IMR-90 (cell line): ENCODE data around the gene KCNT2. TPM values are rescaled to one million over a fixed set of nuclear protein-coding genes. Genes with fewer than 3 reads are reported as not detected.

Experiments
- ATAC-seq: fragments of 200-7000 bp; cut with Tn5 transposase; 2 replicates; pipeline ENCODE4 v1.9.1; 2020; ENCODE audit warnings: low read depth, mild to moderate bottlenecking, moderate library complexity
- BruUV-seq: library from RNA; stranded (reverse); fragments of 400-500 nt; replicated peaks from 2 replicates; lab custom pipeline; 2021; lab: Mats Ljungman, UMichigan
- CTCF ChIA-PET: fragments of 300-600 bp; formaldehyde crosslinking; extraction: SDS; loops from one replicate; lab custom pipeline; 2021; ENCODE audit warnings: antibody characterized with exemption; lab: Yijun Ruan, JAX
- POLR2A ChIA-PET: fragments of 300-600 bp; sonication (Branson Sonifier 250); formaldehyde crosslinking; loops from one replicate; lab custom pipeline; 2022; ENCODE audit warnings: antibody characterized with exemption; ENCODE audit not compliant: unreplicated experiment; lab: Charles Lee
- DNase-seq: peaks from one replicate; pipeline ENCODE4 v3.0.0; 2013
- H2AFZ ChIP-seq: replicated peaks from 2 replicates; pipeline ENCODE3; 2013; ENCODE audit warnings: low read length, mild to moderate bottlenecking; ENCODE audit not compliant: poor library complexity
- H2AK5ac ChIP-seq: 2 replicates; pipeline ENCODE4 v1.6.1; 2013; ENCODE audit warnings: low read depth, low read length, inconsistent platforms
- H2AK9ac ChIP-seq: replicated peaks from 2 replicates; pipeline ENCODE3; 2013; ENCODE audit warnings: mild to moderate bottlenecking, low read depth, low read length, moderate library complexity; ENCODE audit not compliant: poor library complexity
- H2BK120ac ChIP-seq: 2 replicates; pipeline ENCODE4 v1.6.1; 2013; ENCODE audit warnings: low read depth, low read length, inconsistent platforms
- H2BK15ac ChIP-seq: 3 replicates; pipeline ENCODE4 v1.6.1; 2013; ENCODE audit warnings: low read depth, low read length, inconsistent platforms
- H2BK20ac ChIP-seq: 2 replicates; pipeline ENCODE4 v1.6.1; 2013; ENCODE audit warnings: low read depth, mild to moderate bottlenecking, inconsistent platforms, low read length, moderate library complexity
- H2BK5ac ChIP-seq: 2 replicates; pipeline ENCODE4 v1.6.1; 2013; ENCODE audit warnings: mild to moderate bottlenecking, low read depth, low read length, inconsistent platforms; ENCODE audit not compliant: poor library complexity, severe bottlenecking
- H3K14ac ChIP-seq: replicated peaks from 2 replicates; pipeline ENCODE4 v1.6.1; 2013; ENCODE audit warnings: low read depth, low read length, inconsistent platforms
- H3K18ac ChIP-seq: 2 replicates; pipeline ENCODE4 v1.6.1; 2013; ENCODE audit warnings: low read depth, low read length, control low read depth
- H3K23ac ChIP-seq: 2 replicates; pipeline ENCODE4 v1.6.1; 2013; ENCODE audit warnings: low read depth, low read length, inconsistent platforms
- H3K27ac ChIP-seq: 2 replicates; pipeline ENCODE4 v1.5.1; 2013; ENCODE audit warnings: mild to moderate bottlenecking, control low read depth, low read length; ENCODE audit not compliant: insufficient read depth
- H3K27me3 ChIP-seq: 2 replicates; pipeline ENCODE4 v1.6.1; 2013; ENCODE audit warnings: low read length; ENCODE audit not compliant: control insufficient read depth, insufficient read depth
- H3K36me3 ChIP-seq: 2 replicates; pipeline ENCODE4 v1.6.1; 2013; ENCODE audit warnings: low read length, mixed read lengths; ENCODE audit not compliant: control insufficient read depth, insufficient read depth
- H3K4ac ChIP-seq: 2 replicates; pipeline ENCODE4 v1.6.1; 2013; ENCODE audit warnings: low read depth, low read length, inconsistent platforms
- H3K4me1 ChIP-seq: 2 replicates; pipeline ENCODE4 v1.6.1; 2013; ENCODE audit warnings: low read length, mixed read lengths; ENCODE audit not compliant: control insufficient read depth, insufficient read depth
- H3K4me2 ChIP-seq: 2 replicates; pipeline ENCODE4 v1.6.1; 2013; ENCODE audit warnings: low read depth, mild to moderate bottlenecking, control low read depth, low read length, moderate library complexity
- H3K4me3 ChIP-seq: 2 replicates; pipeline ENCODE4 v1.5.1; 2013; ENCODE audit warnings: low read depth, mild to moderate bottlenecking, control low read depth, low read length, moderate library complexity; ENCODE audit not compliant: insufficient read depth
- H3K56ac ChIP-seq: 2 replicates; pipeline ENCODE4 v1.6.1; 2013; ENCODE audit warnings: low read length, inconsistent platforms; ENCODE audit not compliant: insufficient read depth; ENCODE audit errors: extremely low read depth
- H3K79me1 ChIP-seq, 2 experiments: 2 replicates each; pipeline ENCODE4 v1.6.1; 2013; ENCODE audit warnings: low read length in 2 of 2, inconsistent platforms in 1 of 2, low read depth in 1 of 2
- H3K9ac ChIP-seq: 2 replicates; pipeline ENCODE4 v1.6.1; 2013; ENCODE audit warnings: low read depth, low read length, control low read depth
- H3K9me1 ChIP-seq: 2 replicates; pipeline ENCODE4 v1.6.1; 2013; ENCODE audit warnings: low read length, inconsistent platforms; ENCODE audit not compliant: insufficient read depth
- H3K9me3 ChIP-seq: 2 replicates; pipeline ENCODE4 v1.6.1; 2013; ENCODE audit warnings: low read length; ENCODE audit not compliant: control insufficient read depth, insufficient read depth
- H4K20me1 ChIP-seq: 2 replicates; pipeline ENCODE4 v1.6.1; 2013; ENCODE audit warnings: low read length, inconsistent platforms; ENCODE audit not compliant: insufficient read depth
- H4K5ac ChIP-seq: 2 replicates; pipeline ENCODE4 v1.6.1; 2013; ENCODE audit warnings: mild to moderate bottlenecking, low read depth, low read length, control low read depth
- H4K8ac ChIP-seq, 2 experiments: 2 replicates each; pipeline ENCODE4 v1.6.1; 2013; ENCODE audit warnings: low read depth in 2 of 2, low read length in 2 of 2, control low read depth in 1 of 2, inconsistent platforms in 1 of 2
- H4K91ac ChIP-seq: 2 replicates; pipeline ENCODE4 v1.6.1; 2013; ENCODE audit warnings: low read depth, low read length, inconsistent platforms; ENCODE audit not compliant: insufficient read depth
- CTCF ChIP-seq: conservative IDR thresholded peaks from 2 replicates; pipeline ENCODE4 v1.5.1; 2012; ENCODE audit warnings: mild to moderate bottlenecking, low read depth, low read length, improper control_type of control experiment
- MAFK ChIP-seq: IDR thresholded peaks from 2 replicates; pipeline ENCODE4 v1.6.1; 2012; ENCODE audit warnings: low read depth, low read length, improper control_type of control experiment
- MXI1 ChIP-seq: IDR thresholded peaks from 2 replicates; pipeline ENCODE4 v1.6.1; 2012; ENCODE audit warnings: low read depth, mild to moderate bottlenecking, low read length, moderate library complexity, borderline replicate concordance
- WGBS, 2 experiments: methylation state at CpG; one replicate each; pipeline versions ENCODE4 v1.1.5 to v1.1.7; 2013; ENCODE audit warnings: missing lambda C conversion rate in 2 of 2; ENCODE audit not compliant: insufficient read length in 1 of 2; ENCODE audit errors: extremely low coverage in 2 of 2; 5-methylcytosine and 5-hydroxymethylcytosine counted together
- dilution Hi-C: fragments of 300-500 bp; cut with HindIII; formaldehyde crosslinking; loops from one replicate; pipeline ENCODE4 v1.14.3; 2018; ENCODE audit warnings: low sequenced_read_pairs; ENCODE audit not compliant: unreplicated experiment
- in situ Hi-C: fragments of 300-500 bp; cut with MboI; formaldehyde crosslinking; loops from 3 replicates; pipeline ENCODE4 v1.14.3; 2019; ENCODE audit warnings: low sequenced_read_pairs, inconsistent platforms, mixed read lengths
- intact Hi-C: fragments of 100-400 bp; cut with micrococcal nuclease; formaldehyde crosslinking; loops from 2 replicates; pipeline ENCODE4 v1.10.0; 2022
- polyA plus RNA-seq, 3 experiments: library from polyadenylated mRNA; depleted of rRNA; stranded (reverse); fragments of >200 nt; gene quantifications; 2 replicates each; pipeline ENCODE4 v1.2.3, GENCODE V29; 2012; ENCODE audit warnings: low replicate concordance in 1 of 3
- total RNA-seq: library from RNA; depleted of rRNA; stranded (reverse); fragments of >200 nt; gene quantifications from 2 replicates; pipeline ENCODE4 v1.2.3, GENCODE V29; 2012

KCNT2 gene
- total and polyA plus RNA-seq, 2 of the 4 experiments (the other 2 are of a cell fraction) = 0.22 to 0.72 TPM

- H2BK120ac ChIP-seq = no peak overlapping the region
- no peak overlapping the region for H3K27ac ChIP-seq
- intact Hi-C loops = no loop called here
- ATAC-seq (no peak), DNase-seq (no peak)
- H3K36me3 ChIP-seq = no peaks in the 10 kb centered on the region
- H4K91ac ChIP-seq = no peak overlapping the region
- no peak overlapping the region for H4K8ac ChIP-seq
- no peak overlapping the region for H3K18ac ChIP-seq
- TF ChIP-seq MAFK (peak; percentile 93), MXI1 (no peak), CTCF (no peak)
- no peak overlapping the region for H2BK20ac ChIP-seq
- H3K9me1 ChIP-seq = no peaks in the 10 kb centered on the region
- no peaks in the 10 kb centered on the region for H3K27me3 ChIP-seq
- no TSS peak for BruUV-seq
- no peak overlapping the region for H3K23ac ChIP-seq
- H4K5ac ChIP-seq = no peak overlapping the region
- H3K4me1 ChIP-seq = no peaks in the 10 kb centered on the region
- H2BK5ac ChIP-seq = no peak overlapping the region
- dilution Hi-C loops = no loop called here
- no peak overlapping the region for H3K4ac ChIP-seq
- H3K79me1 ChIP-seq = no peaks in the 10 kb centered on the region
- H2BK15ac ChIP-seq = no peak overlapping the region
- no peak overlapping the region for H2AK5ac ChIP-seq
- H3K9me3 ChIP-seq = no peaks in the 10 kb centered on the region
- H3K4me3 ChIP-seq = no peak overlapping the region
- no peak overlapping the region for H3K56ac ChIP-seq
- ChIA-PET CTCF (no interaction called here), POLR2A (no interaction called here)
- H3K9ac ChIP-seq = no peak overlapping the region
- in situ Hi-C loops = no loop called here
- no peak overlapping the region for H2AK9ac ChIP-seq
- H3K4me2 ChIP-seq = no peak overlapping the region
- no peak overlapping the region for H2AFZ ChIP-seq
- no peaks in the 10 kb centered on the region for H4K20me1 ChIP-seq
- no CpG with 5 or more reads among the region's 4 CpGs for WGBS, 2 experiments
- no peak overlapping the region for H3K14ac ChIP-seq
Measured at GRCh38 chr1:196497817-196498216, 110.4 kb downstream of the KCNT2 start.
